Karpas-422 (cell line): ENCODE measurements around the gene CSNK2B. TPM values are rescaled to one million over a fixed set of nuclear protein-coding genes. Genes with fewer than 3 reads are reported as not detected.

ENCODE experiments used
- DNase-seq: peaks from one replicate; pipeline ENCODE4 v3.0.0-alpha.2; 2015
- H2AFZ ChIP-seq: fragments of 200-600 bp; sonication (generic); 2 replicates; pipeline ENCODE4 v1.6.1; 2014; ENCODE audit warnings: antibody characterized with exemption, low read length, mixed read lengths
- H3K27ac ChIP-seq: fragments of 200-600 bp; sonication (generic); 2 replicates; pipeline ENCODE4 v1.5.1; 2014; ENCODE audit warnings: mild to moderate bottlenecking, low read length, moderate library complexity
- H3K27me3 ChIP-seq: fragments of 200-600 bp; sonication (generic); 2 replicates; pipeline ENCODE4 v1.6.1; 2014; ENCODE audit warnings: low read length, mixed read lengths
- H3K36me3 ChIP-seq: fragments of 200-600 bp; sonication (generic); 2 replicates; pipeline ENCODE4 v1.6.1; 2014; ENCODE audit warnings: low read length, mixed read lengths; ENCODE audit not compliant: insufficient read depth
- H3K4me1 ChIP-seq: fragments of 200-600 bp; sonication (generic); 2 replicates; pipeline ENCODE4 v1.6.1; 2014; ENCODE audit warnings: mild to moderate bottlenecking, low read length, mixed read lengths
- H3K4me2 ChIP-seq: fragments of 200-600 bp; sonication (generic); 2 replicates; pipeline ENCODE4 v1.6.1; 2014; ENCODE audit warnings: low read length, low read depth, mild to moderate bottlenecking; ENCODE audit not compliant: poor library complexity, severe bottlenecking
- H3K4me3 ChIP-seq: fragments of 200-600 bp; sonication (generic); 2 replicates; pipeline ENCODE4 v1.5.1; 2014; ENCODE audit warnings: mild to moderate bottlenecking, antibody characterized with exemption, low read length, mixed read lengths
- H3K79me2 ChIP-seq: fragments of 200-600 bp; sonication (generic); 2 replicates; pipeline ENCODE4 v1.6.1; 2014; ENCODE audit warnings: mild to moderate bottlenecking, low read length, mixed read lengths
- H3K9ac ChIP-seq: fragments of 200-600 bp; sonication (generic); 2 replicates; pipeline ENCODE4 v1.6.0; 2014; ENCODE audit warnings: low read length
- H3K9me2 ChIP-seq: fragments of 200-600 bp; sonication (generic), shearing (Covaris generic); replicated peaks from 2 replicates; pipeline ENCODE4 v1.6.0; 2014; ENCODE audit warnings: mild to moderate bottlenecking, low read length, moderate library complexity; ENCODE audit not compliant: insufficient read depth
- H3K9me3 ChIP-seq: fragments of 300-700, 200-600 bp; sonication (generic); 2 replicates; pipeline ENCODE4 v1.6.1; 2014; ENCODE audit warnings: low read length, mixed read lengths
- H4K20me1 ChIP-seq: fragments of 200-600 bp; sonication (generic); 2 replicates; pipeline ENCODE4 v1.6.1; 2014; ENCODE audit warnings: mild to moderate bottlenecking, antibody characterized with exemption, low read length, low read depth; ENCODE audit not compliant: insufficient read depth
- total RNA-seq: library from RNA; depleted of rRNA; stranded (reverse); fragments of >200 nt; shearing (Covaris generic); gene quantifications from 2 replicates; pipeline ENCODE4 v1.2.3, GENCODE V29; 2014; ENCODE audit warnings: low replicate concordance

The CSNK2B gene
- total RNA-seq, 1 experiment from 2014 or later = 212 TPM

DNA sequence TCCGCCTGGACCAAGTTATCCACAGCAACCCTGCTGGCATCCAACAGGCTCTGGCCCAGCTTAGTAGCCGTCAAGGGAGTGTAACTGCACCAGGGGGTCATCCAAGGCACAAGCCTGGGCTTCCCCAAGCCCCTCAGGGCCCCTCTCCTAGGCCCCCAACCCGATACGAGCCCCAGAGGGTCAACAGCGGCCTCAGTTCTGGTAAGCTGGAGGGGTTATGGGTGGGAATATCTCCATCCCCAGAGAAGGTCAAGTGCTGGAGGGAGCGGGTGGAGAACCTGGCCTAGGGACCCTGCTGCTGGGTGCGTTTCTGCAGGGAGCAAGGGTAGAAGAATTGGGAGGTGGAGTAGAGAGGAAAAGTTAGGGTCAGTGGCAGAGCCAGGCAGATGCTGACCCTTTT is 32.4 kb upstream of the CSNK2B start:
- H3K4me1 ChIP-seq = peaks cover 44% of the 10 kb centered on the region
- H3K79me2 ChIP-seq = no peaks in the 10 kb centered on the region; the same call in 1 of the 2 replicates
- H3K4me2 ChIP-seq = no peak overlapping the region
- no peaks in the 10 kb centered on the region for H3K9me2 ChIP-seq
- no peak for DNase-seq
- peaks cover 34% of the 10 kb centered on the region; the same call in 1 of the 2 replicates for H4K20me1 ChIP-seq
- H3K9me3 ChIP-seq = no peaks in the 10 kb centered on the region
- H2AFZ ChIP-seq = no peak overlapping the region
- H3K27ac ChIP-seq = no peak overlapping the region
- no peak overlapping the region for H3K4me3 ChIP-seq
- peaks cover 69% of the 10 kb centered on the region for H3K36me3 ChIP-seq
- H3K27me3 ChIP-seq = no peaks in the 10 kb centered on the region
- no peak overlapping the region for H3K9ac ChIP-seq

DNA sequence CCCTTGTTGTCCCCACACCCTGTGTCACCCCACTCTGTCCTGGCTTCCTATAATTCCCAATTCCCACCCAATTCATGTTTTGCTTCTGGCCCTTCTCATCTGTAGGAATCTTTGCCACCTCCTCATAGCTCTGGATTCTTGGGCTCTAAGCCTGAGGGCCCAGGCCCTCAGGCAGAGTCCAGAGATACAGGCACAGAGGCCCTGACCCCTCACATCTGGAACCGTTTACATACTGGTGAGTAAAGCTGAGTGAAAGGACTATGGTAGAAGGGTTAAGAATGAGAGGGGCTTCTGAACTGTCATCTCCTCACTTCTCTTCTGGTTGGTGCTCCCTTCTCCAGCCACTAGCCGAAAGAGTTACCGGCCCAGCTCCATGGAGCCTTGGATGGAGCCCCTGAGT is 31.7 kb upstream of the CSNK2B start:
- DNase-seq = no peak
- H3K36me3 ChIP-seq = peaks cover 66% of the 10 kb centered on the region
- peaks cover 45% of the 10 kb centered on the region for H3K4me1 ChIP-seq
- H3K4me3 ChIP-seq = no peak overlapping the region
- H3K27me3 ChIP-seq = no peaks in the 10 kb centered on the region
- no peak overlapping the region for H3K4me2 ChIP-seq
- H2AFZ ChIP-seq = no peak overlapping the region
- H3K9me3 ChIP-seq = no peaks in the 10 kb centered on the region
- H3K9ac ChIP-seq = no peak overlapping the region
- peaks cover 32% of the 10 kb centered on the region; the same call in 1 of the 2 replicates for H4K20me1 ChIP-seq
- H3K9me2 ChIP-seq = no peaks in the 10 kb centered on the region
- no peaks in the 10 kb centered on the region; the same call in 1 of the 2 replicates for H3K79me2 ChIP-seq
- no peak overlapping the region for H3K27ac ChIP-seq

DNA sequence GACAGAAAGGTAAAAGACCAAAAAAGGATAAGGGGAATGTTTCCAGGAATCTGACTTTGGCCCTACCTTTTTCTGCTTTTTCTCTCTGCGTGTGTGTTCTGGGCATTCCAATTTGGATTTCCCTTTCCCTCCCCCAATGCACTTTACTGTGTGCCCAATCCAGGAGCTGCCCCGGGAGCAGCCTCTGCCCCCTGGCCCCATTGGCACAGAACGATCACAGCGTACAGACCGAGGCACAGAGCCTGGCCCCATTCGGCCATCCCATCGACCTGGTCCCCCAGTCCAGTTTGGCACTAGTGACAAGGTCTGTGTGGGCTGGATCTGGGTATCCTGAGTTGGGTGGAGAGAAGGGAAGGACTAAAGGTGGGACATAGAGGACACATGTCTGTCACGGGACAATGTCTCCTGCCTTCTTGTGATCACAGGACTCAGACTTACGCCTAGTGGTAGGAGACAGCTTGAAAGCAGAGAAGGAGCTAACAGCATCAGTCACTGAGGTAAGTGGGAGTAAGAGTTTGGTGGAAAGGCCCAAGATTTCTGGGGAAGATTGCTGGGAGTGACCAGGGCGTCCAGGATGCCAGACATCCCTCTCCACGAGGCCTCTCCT is 30.8 kb upstream of the CSNK2B start:
- H3K27me3 ChIP-seq = no peaks in the 10 kb centered on the region
- no peak overlapping the region for H3K27ac ChIP-seq
- H3K79me2 ChIP-seq = no peaks in the 10 kb centered on the region; the same call in 1 of the 2 replicates
- H4K20me1 ChIP-seq = peaks cover 25% of the 10 kb centered on the region; the same call in 1 of the 2 replicates
- no peak overlapping the region for H3K4me2 ChIP-seq
- DNase-seq = no peak
- no peak overlapping the region for H3K4me3 ChIP-seq
- no peaks in the 10 kb centered on the region for H3K9me3 ChIP-seq
- no peak overlapping the region for H2AFZ ChIP-seq
- no peaks in the 10 kb centered on the region for H3K9me2 ChIP-seq
- H3K36me3 ChIP-seq = peaks cover 65% of the 10 kb centered on the region
- H3K9ac ChIP-seq = no peak overlapping the region
- peaks cover 45% of the 10 kb centered on the region for H3K4me1 ChIP-seq

DNA sequence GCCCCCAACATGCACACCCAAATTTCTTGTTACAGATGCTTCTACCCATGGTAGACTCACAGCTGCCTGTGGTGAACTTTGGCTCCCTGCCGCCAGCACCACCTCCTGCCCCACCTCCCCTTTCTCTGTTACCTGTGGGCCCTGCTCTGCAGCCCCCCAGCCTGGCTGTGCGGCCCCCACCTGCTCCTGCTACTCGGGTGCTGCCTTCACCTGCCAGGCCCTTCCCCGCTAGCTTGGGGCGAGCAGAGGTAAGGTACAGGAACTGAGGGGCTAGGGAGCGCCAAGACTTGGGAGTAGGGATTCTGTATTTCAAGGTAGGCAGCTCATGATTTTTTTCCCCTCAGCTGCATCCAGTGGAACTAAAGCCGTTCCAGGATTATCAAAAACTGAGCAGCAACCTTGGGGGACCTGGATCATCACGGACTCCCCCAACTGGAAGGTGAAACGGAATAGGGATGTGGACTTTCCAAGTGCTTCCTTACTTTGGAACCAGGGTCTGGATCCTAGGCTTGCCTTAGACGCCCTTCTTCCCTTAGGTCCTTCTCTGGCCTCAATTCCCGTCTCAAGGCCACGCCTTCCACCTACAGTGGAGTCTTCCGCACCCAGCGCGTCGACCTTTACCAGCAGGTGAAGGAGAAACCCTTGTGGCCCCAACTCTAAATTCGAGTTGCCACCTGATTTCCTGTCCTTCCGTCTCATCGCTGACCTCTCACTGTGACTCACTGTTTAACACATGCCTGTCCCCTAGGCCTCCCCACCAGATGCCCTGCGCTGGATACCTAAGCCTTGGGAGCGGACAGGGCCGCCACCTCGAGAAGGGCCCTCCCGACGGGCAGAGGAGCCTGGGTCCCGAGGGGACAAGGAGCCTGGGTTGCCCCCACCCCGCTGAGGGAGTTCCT is 28.9 kb upstream of the CSNK2B start:
- no peak for DNase-seq
- Histone ChIP-seq H3K27me3 (no peaks in the 10 kb centered on the region), H3K27ac (peak overlapping the region; percentile 91), H3K4me1 (peaks cover 45% of the 10 kb centered on the region), H2AFZ (no peak overlapping the region), H3K36me3 (peaks cover 57% of the 10 kb centered on the region), H3K79me2 (no peaks in the 10 kb centered on the region), H3K4me2 (peak overlapping the region; percentile 46), H3K9me2 (no peaks in the 10 kb centered on the region), H3K9me3 (no peaks in the 10 kb centered on the region), H3K9ac (no peak overlapping the region), H3K4me3 (no peak overlapping the region), H4K20me1 (peaks cover 25% of the 10 kb centered on the region; the same call in 1 of the 2 replicates)

DNA sequence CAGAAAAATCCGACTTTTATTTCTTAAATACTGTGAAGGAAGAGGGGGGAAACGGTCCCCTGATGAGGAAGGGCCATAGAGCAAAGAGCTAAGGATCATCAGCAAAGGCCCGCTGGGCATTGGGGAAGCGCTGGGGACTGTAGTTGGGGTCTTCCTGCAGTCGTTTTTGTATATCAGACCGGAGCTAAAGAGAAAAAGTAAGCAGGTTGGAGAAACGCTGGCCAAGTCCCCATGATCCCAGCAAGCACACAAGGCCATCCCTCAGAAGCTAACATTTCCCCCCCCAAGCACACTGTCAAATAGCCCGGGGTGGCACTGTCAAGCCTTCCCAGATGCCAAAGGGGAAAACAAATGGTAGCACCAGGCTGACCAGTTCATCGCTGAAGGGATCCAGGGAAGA is 26.8 kb upstream of the CSNK2B start:
- H3K79me2 ChIP-seq = no peaks in the 10 kb centered on the region
- H3K9me3 ChIP-seq = no peaks in the 10 kb centered on the region
- H3K4me2 ChIP-seq = no peak overlapping the region
- peaks cover 44% of the 10 kb centered on the region for H3K4me1 ChIP-seq
- H3K9ac ChIP-seq = no peak overlapping the region
- H3K4me3 ChIP-seq = no peak overlapping the region
- peak overlapping the region; percentile 91 for H3K27ac ChIP-seq
- peaks cover 50% of the 10 kb centered on the region for H3K36me3 ChIP-seq
- no peak overlapping the region for H2AFZ ChIP-seq
- H4K20me1 ChIP-seq = peaks cover 14% of the 10 kb centered on the region; the same call in 1 of the 2 replicates
- no peaks in the 10 kb centered on the region for H3K9me2 ChIP-seq
- no peaks in the 10 kb centered on the region for H3K27me3 ChIP-seq
- DNase-seq = no peak

DNA sequence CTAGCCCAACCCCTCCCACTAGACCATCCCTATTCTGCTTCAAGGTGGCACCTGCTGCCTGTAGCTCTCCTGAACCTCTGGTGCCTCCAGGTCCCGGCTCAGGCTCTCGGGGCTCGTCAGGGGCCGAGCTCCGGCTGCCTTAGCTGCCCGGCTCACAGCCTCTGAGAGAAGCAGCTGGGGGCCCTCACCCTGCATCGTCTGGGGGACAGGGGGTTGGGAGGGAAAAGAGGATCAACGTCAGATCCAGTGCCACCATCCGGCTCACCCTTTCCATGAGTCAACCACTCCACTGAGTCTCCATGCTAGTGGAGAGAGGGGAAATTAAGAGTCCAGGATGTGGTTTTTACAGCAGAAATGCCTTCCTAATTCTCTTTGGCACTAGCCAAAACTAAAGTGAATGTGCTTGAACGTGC is 26.4 kb upstream of the CSNK2B start:
- no peak for DNase-seq
- peaks cover 40% of the 10 kb centered on the region for H3K4me1 ChIP-seq
- peaks cover 46% of the 10 kb centered on the region for H3K36me3 ChIP-seq
- no peak overlapping the region for H2AFZ ChIP-seq
- H4K20me1 ChIP-seq = peaks cover 10% of the 10 kb centered on the region; the same call in 1 of the 2 replicates
- no peaks in the 10 kb centered on the region for H3K9me3 ChIP-seq
- no peaks in the 10 kb centered on the region for H3K27me3 ChIP-seq
- no peak overlapping the region for H3K4me2 ChIP-seq
- H3K9ac ChIP-seq = no peak overlapping the region
- H3K4me3 ChIP-seq = no peak overlapping the region
- H3K79me2 ChIP-seq = no peaks in the 10 kb centered on the region
- no peaks in the 10 kb centered on the region for H3K9me2 ChIP-seq
- peak overlapping the region; percentile 91; the same call in 1 of the 2 replicates for H3K27ac ChIP-seq

DNA sequence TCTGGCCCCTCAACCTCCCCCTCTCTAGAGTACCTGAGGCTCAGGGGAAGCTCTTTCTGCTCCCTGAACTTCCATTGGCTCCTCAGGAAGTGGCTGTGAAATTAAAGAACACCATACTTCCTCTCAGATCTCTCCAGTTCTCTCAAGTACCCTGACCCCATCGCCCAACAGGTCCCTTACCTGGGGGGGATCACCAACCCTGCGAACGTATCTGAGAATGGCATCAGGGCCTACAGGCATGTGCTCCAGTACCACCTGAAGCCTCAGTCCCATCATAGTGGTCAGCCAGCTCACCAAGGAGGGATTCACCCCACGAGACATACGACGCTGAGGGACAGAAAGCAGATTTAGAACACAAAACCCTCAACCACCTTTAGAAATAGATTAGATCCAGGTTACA is 25.3 kb upstream of the CSNK2B start:
- Histone ChIP-seq H3K27ac (no peak overlapping the region), H3K27me3 (no peaks in the 10 kb centered on the region), H3K79me2 (no peaks in the 10 kb centered on the region), H3K4me3 (no peak overlapping the region), H3K36me3 (peaks cover 39% of the 10 kb centered on the region), H3K4me2 (no peak overlapping the region), H2AFZ (no peak overlapping the region), H3K9me2 (no peaks in the 10 kb centered on the region), H3K4me1 (peaks cover 29% of the 10 kb centered on the region), H4K20me1 (peaks cover 7% of the 10 kb centered on the region; the same call in 1 of the 2 replicates), H3K9me3 (no peaks in the 10 kb centered on the region), H3K9ac (no peak overlapping the region)
- no peak for DNase-seq

DNA sequence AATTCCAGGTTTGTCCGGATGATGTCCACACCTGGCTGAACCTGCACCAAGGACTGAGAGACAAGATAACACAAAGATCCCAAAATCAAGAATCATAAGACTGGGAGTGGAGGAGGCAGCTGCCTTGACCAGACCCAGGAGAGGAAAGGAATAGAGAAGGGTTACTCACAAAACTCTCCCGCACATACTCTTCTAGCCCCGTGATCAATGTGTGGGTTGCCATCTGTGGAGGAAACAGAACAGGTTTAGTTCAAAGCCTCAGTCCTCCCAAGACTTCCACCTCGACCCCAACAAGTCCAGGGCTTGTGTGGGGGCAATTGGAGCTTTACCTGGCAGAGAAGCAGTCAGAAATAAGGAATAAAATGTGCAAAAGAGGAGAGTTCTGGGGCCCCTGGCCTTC is 24.5 kb upstream of the CSNK2B start:
- H3K36me3 ChIP-seq = peaks cover 32% of the 10 kb centered on the region
- H3K9ac ChIP-seq = no peak overlapping the region
- H4K20me1 ChIP-seq = peaks cover 4% of the 10 kb centered on the region; the same call in 1 of the 2 replicates

More for the DNA sequence above, 24.5 kb upstream of the CSNK2B start:
- H3K27me3 ChIP-seq = no peaks in the 10 kb centered on the region
- DNase-seq = no peak
- no peaks in the 10 kb centered on the region for H3K9me3 ChIP-seq
- peaks cover 22% of the 10 kb centered on the region for H3K4me1 ChIP-seq
- H3K4me3 ChIP-seq = no peak overlapping the region
- no peak overlapping the region for H3K27ac ChIP-seq
- no peak overlapping the region for H2AFZ ChIP-seq
- no peaks in the 10 kb centered on the region for H3K9me2 ChIP-seq
- H3K4me2 ChIP-seq = no peak overlapping the region
- H3K79me2 ChIP-seq = no peaks in the 10 kb centered on the region
